Peyer's patch (tissue), 4 donors: ENCODE results near the gene AFF2.

ENCODE experiments used
- POLR2A ChIP-seq, 2 donors: fragments of 450-650 bp; IDR thresholded peaks; one replicate each; pipeline ENCODE4 v1.5.1; 2017; ENCODE audit warnings: antibody characterized with exemption in 2 of 2, mild to moderate bottlenecking in 2 of 2, moderate library complexity in 2 of 2
- TF ChIP-seq, protein P1 (sequence below), 6 experiments: fragments of 450-650 bp in 4 of 6; fragments of 200-600 bp in 2 of 6; sonication (generic) in 1 of 6; IDR thresholded peaks; one replicate each; pipeline ENCODE4 v1.5.1; 2017 to 2019; ENCODE audit warnings: antibody characterized with exemption in 6 of 6, mild to moderate bottlenecking in 3 of 6, moderate library complexity in 1 of 6

DNA sequence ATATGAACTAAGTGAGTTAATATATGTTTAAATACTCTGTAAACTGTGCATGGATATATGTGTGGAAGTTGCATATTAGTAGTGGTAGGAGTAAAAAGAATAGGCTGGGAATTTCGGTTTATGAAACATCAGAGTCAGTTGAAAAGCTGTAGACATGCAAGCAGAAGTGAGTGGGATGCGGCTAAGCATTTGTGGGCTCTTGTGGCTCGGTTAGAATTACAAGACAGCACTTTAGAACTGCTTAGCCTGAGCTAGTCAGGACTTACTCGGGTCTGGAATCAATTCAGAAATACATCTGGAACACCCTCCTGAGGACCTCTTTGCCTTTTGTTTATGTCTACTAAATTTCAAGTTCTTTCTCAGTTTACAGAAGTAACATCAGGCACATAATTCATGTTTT is 93.6 kb downstream of the AFF2 start:
- TF ChIP-seq, protein P1, sequence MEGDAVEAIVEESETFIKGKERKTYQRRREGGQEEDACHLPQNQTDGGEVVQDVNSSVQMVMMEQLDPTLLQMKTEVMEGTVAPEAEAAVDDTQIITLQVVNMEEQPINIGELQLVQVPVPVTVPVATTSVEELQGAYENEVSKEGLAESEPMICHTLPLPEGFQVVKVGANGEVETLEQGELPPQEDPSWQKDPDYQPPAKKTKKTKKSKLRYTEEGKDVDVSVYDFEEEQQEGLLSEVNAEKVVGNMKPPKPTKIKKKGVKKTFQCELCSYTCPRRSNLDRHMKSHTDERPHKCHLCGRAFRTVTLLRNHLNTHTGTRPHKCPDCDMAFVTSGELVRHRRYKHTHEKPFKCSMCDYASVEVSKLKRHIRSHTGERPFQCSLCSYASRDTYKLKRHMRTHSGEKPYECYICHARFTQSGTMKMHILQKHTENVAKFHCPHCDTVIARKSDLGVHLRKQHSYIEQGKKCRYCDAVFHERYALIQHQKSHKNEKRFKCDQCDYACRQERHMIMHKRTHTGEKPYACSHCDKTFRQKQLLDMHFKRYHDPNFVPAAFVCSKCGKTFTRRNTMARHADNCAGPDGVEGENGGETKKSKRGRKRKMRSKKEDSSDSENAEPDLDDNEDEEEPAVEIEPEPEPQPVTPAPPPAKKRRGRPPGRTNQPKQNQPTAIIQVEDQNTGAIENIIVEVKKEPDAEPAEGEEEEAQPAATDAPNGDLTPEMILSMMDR (IDR thresholded peaks at IDR 0.05), result no peak
- TF ChIP-seq POLR2A (IDR thresholded peaks at IDR 0.05), result no peak
